Measurements from ENCODE around the gene USP6NL. TPM values are rescaled to one million over a fixed set of nuclear protein-coding genes. Genes with fewer than 3 reads are reported as not detected.
A peak's percentile ranks its signal among the peaks of the same experiment; 100 is the strongest.

The USP6NL gene
- total RNA-seq, 1 experiment from 2014 or later: 22.1 TPM

DNA sequence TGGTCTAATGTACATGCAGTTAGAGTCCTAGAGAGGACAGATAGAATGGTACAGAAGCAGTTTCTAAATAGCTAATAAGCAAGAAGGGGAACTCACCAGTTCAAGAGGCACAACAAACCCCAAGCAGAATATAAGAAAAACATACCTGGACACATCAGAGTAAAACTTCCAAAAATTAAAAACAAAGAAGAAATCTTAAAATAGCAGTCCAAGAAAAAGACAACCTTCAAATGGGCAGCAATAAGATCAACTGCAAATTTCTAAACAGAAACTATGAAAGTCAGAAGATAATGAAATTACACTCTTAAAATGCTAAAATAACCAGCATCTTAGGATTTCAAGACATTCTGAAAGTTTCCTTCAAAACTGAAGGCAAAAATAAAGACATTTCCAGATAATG lies 55.9 kb downstream of the USP6NL start:
- Histone ChIP-seq H3K27me3 (ENCODE audit: insufficient read depth, low read depth) (no peaks in the 10 kb centered on the region), H3K79me2 (ENCODE audit: low read depth) (peaks cover 62% of the 10 kb centered on the region), H3K4me2 (no peak overlapping the region), H4K20me1 (ENCODE audit: insufficient read depth) (no peaks in the 10 kb centered on the region), H3K4me3 (no peak overlapping the region), H3F3A (ENCODE audit: insufficient read depth, low read depth) (peaks cover 23% of the 10 kb centered on the region; the same call in 1 of the 2 replicates), H3K9me3 (ENCODE audit: insufficient read depth, low read depth) (no peaks in the 10 kb centered on the region), H2AFZ (no peak overlapping the region), H3K36me3 (ENCODE audit: low read depth) (no peaks in the 10 kb centered on the region), H3K27ac (no peak overlapping the region), H3K9me2 (ENCODE audit: insufficient read depth) (no peaks in the 10 kb centered on the region), H3K4me1 (replicated peaks; ENCODE audit: insufficient read depth) (peaks cover 29% of the 10 kb centered on the region)
- CTCF ChIA-PET: no interaction called here
- intact Hi-C loops (cut with micrococcal nuclease; ENCODE audit: unreplicated experiment): no loop called here
- DNase-seq: no peak
- TF ChIP-seq EZH2 (IDR thresholded peaks at IDR 0.05; ENCODE audit: low read depth) (no peak), CTCF (conservative IDR thresholded peaks at IDR 0.05) (no peak)
- no TSS peak for BruUV-seq (replicated peaks)
- POLR2A ChIA-PET (ENCODE audit: unreplicated experiment): no interaction called here

DNA sequence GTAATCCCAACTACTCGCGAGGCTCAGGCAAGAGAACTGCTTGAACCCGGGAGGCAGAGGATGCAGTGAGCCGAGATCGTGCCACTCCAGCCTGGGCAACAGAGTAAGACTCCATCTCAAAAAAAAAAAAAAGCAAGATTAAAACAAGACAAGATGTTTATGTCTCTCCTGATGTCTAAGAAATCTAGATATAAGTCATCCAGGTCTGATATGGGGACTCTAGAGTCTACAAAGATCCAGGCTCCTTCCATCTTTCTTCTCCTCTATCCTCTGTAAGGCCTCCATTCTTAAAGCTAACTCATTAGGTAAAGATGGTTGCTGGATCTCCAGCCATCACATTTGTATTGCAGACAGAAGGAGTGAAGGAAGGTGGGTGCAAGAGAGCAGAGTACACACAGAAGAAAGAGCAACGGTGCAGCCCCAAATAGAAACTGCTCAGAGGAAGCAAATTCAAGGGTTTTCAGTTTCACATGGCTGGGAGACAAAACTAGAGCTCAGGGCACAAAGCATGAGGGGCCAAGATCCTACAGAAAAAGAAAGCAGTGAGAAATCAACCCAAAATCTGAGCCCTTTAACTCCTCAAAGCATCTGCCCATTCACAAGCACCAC lies 57.6 kb downstream of the USP6NL start:
- Histone ChIP-seq H3K9me3 (ENCODE audit: insufficient read depth, low read depth) (no peaks in the 10 kb centered on the region), H3K79me2 (ENCODE audit: low read depth) (peaks cover 70% of the 10 kb centered on the region), H3K36me3 (ENCODE audit: low read depth) (no peaks in the 10 kb centered on the region), H3K4me2 (no peak overlapping the region), H3K27ac (peak overlapping the region; percentile 99; the same call in 1 of the 2 replicates), H3F3A (ENCODE audit: insufficient read depth, low read depth) (peaks cover 23% of the 10 kb centered on the region; the same call in 1 of the 2 replicates), H3K27me3 (ENCODE audit: insufficient read depth, low read depth) (no peaks in the 10 kb centered on the region), H3K4me1 (replicated peaks; ENCODE audit: insufficient read depth) (peaks cover 29% of the 10 kb centered on the region), H3K9me2 (ENCODE audit: insufficient read depth) (no peaks in the 10 kb centered on the region), H4K20me1 (ENCODE audit: insufficient read depth) (no peaks in the 10 kb centered on the region), H3K4me3 (no peak overlapping the region), H2AFZ (no peak overlapping the region)
- no peak for DNase-seq
- intact Hi-C loops (cut with micrococcal nuclease; ENCODE audit: unreplicated experiment): loop anchor here (2.0 kb wide), 2 partner anchors 49 to 57 kb away; partner anchors contain the start of gene USP6NL
- ChIA-PET POLR2A (ENCODE audit: unreplicated experiment) (no interaction called here), CTCF (interaction anchor here (0.6 kb wide), 2 partner anchors 9 to 40 kb away, joined by 3 to 10 read pairs; no protein-coding TSS in a partner anchor)
- BruUV-seq (replicated peaks): no TSS peak
- no peak for TF ChIP-seq EZH2 (IDR thresholded peaks at IDR 0.05; ENCODE audit: low read depth)
- TF ChIP-seq CTCF (conservative IDR thresholded peaks at IDR 0.05): no peak

DNA sequence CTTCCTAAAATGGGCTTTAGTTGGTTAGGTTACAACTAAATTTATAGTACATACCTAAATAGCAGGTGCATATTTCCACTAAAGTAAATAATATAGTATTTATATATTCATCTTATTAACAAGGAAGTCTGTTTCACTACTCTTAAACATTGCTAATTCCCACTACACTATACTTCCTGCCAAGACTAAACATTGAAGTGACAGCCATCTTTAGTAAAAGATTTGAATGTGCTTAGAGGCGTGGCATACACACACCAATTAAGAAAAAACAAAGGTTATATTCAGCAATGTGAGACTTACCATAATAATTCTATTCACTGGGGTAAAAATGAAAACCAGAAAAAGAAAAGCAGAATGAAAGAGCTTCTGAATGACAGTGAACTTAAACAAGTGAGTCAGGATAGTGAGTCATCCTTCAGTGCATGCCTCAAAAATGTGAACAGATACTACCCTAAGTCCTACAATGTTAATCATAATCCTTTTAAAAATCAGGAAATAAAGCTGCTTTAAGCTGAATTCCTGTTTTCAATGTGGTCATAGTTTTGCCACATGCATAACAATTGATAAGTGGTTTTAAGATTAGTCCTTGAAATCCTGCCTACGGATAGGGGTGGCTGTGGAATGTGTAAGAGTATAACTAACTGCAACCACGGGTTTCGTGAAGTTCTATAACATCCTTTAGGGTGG lies 59.4 kb downstream of the USP6NL start:
- CTCF ChIA-PET: interaction anchor here (0.6 to 1.1 kb wide), 2 partner anchors 167 to 234 kb away, joined by 3 read pairs; no protein-coding TSS in a partner anchor
- intact Hi-C loops (cut with micrococcal nuclease; ENCODE audit: unreplicated experiment): loop anchor here (1.0 to 2.0 kb wide), 3 partner anchors 51 to 135 kb away; partner anchors contain the start of gene USP6NL
- H4K20me1 ChIP-seq (ENCODE audit: insufficient read depth): no peaks in the 10 kb centered on the region
- TF ChIP-seq CTCF (conservative IDR thresholded peaks at IDR 0.05) (no peak), EZH2 (IDR thresholded peaks at IDR 0.05; ENCODE audit: low read depth) (no peak)
- H3K27ac ChIP-seq: peak overlapping the region; percentile 99
- no TSS peak for BruUV-seq (replicated peaks)
- H3K9me2 ChIP-seq (ENCODE audit: insufficient read depth): no peaks in the 10 kb centered on the region
- peaks cover 23% of the 10 kb centered on the region; the same call in 1 of the 2 replicates for H3F3A ChIP-seq (ENCODE audit: insufficient read depth, low read depth)
- DNase-seq: peak; percentile 32 to 95
- POLR2A ChIA-PET (ENCODE audit: unreplicated experiment): interaction anchor here (0.6 to 0.7 kb wide), 3 partner anchors 8 to 158 kb away, joined by 4 to 8 read pairs (median 4); no protein-coding TSS in a partner anchor
- H3K27me3 ChIP-seq (ENCODE audit: insufficient read depth, low read depth): no peaks in the 10 kb centered on the region
- peaks cover 70% of the 10 kb centered on the region for H3K79me2 ChIP-seq (ENCODE audit: low read depth)
- H3K4me1 ChIP-seq (replicated peaks; ENCODE audit: insufficient read depth): peaks cover 30% of the 10 kb centered on the region
- H3K4me2 ChIP-seq: peak overlapping the region; percentile 71
- no peak overlapping the region for H2AFZ ChIP-seq
- H3K4me3 ChIP-seq: peak overlapping the region; percentile 21; the same call in 1 of the 2 replicates
- no peaks in the 10 kb centered on the region for H3K9me3 ChIP-seq (ENCODE audit: insufficient read depth, low read depth)
- H3K36me3 ChIP-seq (ENCODE audit: low read depth): no peaks in the 10 kb centered on the region
